HG02840 (cell line): ENCODE results near the gene PA2G4.
"Not testable (repeated sequence)": the region's sequence is repeated elsewhere in the genome, so short reads cannot be mapped to it uniquely, and the experiment has no call there.

Experiments
- ATAC-seq: cut with Tn5 transposase; IDR thresholded peaks from one replicate; pipeline ENCODE4 v1.9.1; 2021; ENCODE audit warnings: mild to moderate bottlenecking, moderate library complexity, moderate number of reproducible peaks; ENCODE audit not compliant: unreplicated experiment, low FRiP score

The PA2G4 gene

GRCh38 chr12:56104109-56104814 lies at the start of gene PA2G4:
TSS of gene PA2G4 (plus strand) at chr12:56104559. CDS start at chr12:56104738, 179 bp downstream.
- peak; percentile 92 for ATAC-seq

GRCh38 chr12:56059964-56060363 lies 44.4 kb upstream of the PA2G4 start:
- not testable (repeated sequence) for ATAC-seq

GRCh38 chr12:56061982-56062381 lies 42.4 kb upstream of the PA2G4 start:
- ATAC-seq = no peak

GRCh38 chr12:56062996-56063395 lies 41.4 kb upstream of the PA2G4 start:
- no peak for ATAC-seq

- ATAC-seq = no peak
Observed at GRCh38 chr12:56071648-56072047, 32.7 kb upstream of the PA2G4 start.

GRCh38 chr12:56074396-56074795 lies 30.0 kb upstream of the PA2G4 start:
- no peak for ATAC-seq

- not testable (repeated sequence) for ATAC-seq
Observed at GRCh38 chr12:56077966-56078365, 26.4 kb upstream of the PA2G4 start.

- ATAC-seq = no peak
Observed at GRCh38 chr12:56078427-56078826, 25.9 kb upstream of the PA2G4 start.

GRCh38 chr12:56078931-56079722 lies 25.2 kb upstream of the PA2G4 start:
- ATAC-seq = no peak

- no peak for ATAC-seq
Observed at GRCh38 chr12:56079723-56080555, 24.4 kb upstream of the PA2G4 start, which contains the start of gene ERBB3. TSS of gene ERBB3 (plus strand) at chr12:56080165. CDS start at chr12:56080301, 136 bp downstream.

- no peak for ATAC-seq
Observed at GRCh38 chr12:56080556-56081138, 23.7 kb upstream of the PA2G4 start.

- ATAC-seq = no peak
Observed at GRCh38 chr12:56081393-56082347, 22.7 kb upstream of the PA2G4 start.

GRCh38 chr12:56082382-56082781 lies 22.0 kb upstream of the PA2G4 start:
- no peak for ATAC-seq

- ATAC-seq = no peak
Observed at GRCh38 chr12:56082967-56083366, 21.4 kb upstream of the PA2G4 start.

GRCh38 chr12:56084958-56085543 lies 19.3 kb upstream of the PA2G4 start:
- ATAC-seq = no peak

GRCh38 chr12:56086096-56086495 lies 18.3 kb upstream of the PA2G4 start:
- ATAC-seq = no peak

GRCh38 chr12:56086608-56087007 lies 17.8 kb upstream of the PA2G4 start:
- no peak for ATAC-seq

GRCh38 chr12:56087220-56087619 lies 17.1 kb upstream of the PA2G4 start:
- ATAC-seq = no peak

- no peak for ATAC-seq
Observed at GRCh38 chr12:56097738-56098137, 6.6 kb upstream of the PA2G4 start.
